K562 (cell line): ENCODE measurements around the gene POLR3C. TPM values are rescaled to one million over a fixed set of nuclear protein-coding genes. Genes with fewer than 3 reads are reported as not detected.
A peak's percentile ranks its signal among the peaks of the same experiment; 100 is the strongest.

Source experiments
- ADNP ChIP-seq: fragments of 200-800 bp; sonication (Bioruptor generic); IDR thresholded peaks from 2 replicates; pipeline ENCODE4 v1.6.1; 2016; ENCODE audit warnings: missing genetic modification characterization, missing compliant biosample characterization
- ARHGAP35 ChIP-seq: fragments of 450-650 bp; IDR thresholded peaks from 2 replicates; pipeline ENCODE4 v1.6.1; 2018; ENCODE audit not compliant: partially characterized antibody
- DLX4 ChIP-seq: fragments of 250-450 bp; sonication (Bioruptor Pico); IDR thresholded peaks from 2 replicates; pipeline ENCODE4 v1.6.1; 2021; ENCODE audit warnings: mild to moderate bottlenecking
- ELK3 ChIP-seq: fragments of 450-650 bp; formaldehyde crosslinking; IDR thresholded peaks from 2 replicates; pipeline ENCODE4 v1.4.0; 2020; ENCODE audit warnings: mild to moderate bottlenecking
- FOS ChIP-seq: IDR thresholded peaks from 3 replicates; pipeline ENCODE4 v1.6.1; 2011; ENCODE audit not compliant: insufficient read length; ENCODE audit errors: extremely low read depth
- FOXM1 ChIP-seq, 2 experiments: fragments of 450-650 bp in 1 of 2; sonication (generic) in 1 of 2; formaldehyde crosslinking in 1 of 2; IDR thresholded peaks; 2 replicates each; pipeline versions ENCODE4 v1.6.1 to v1.9.0; 2017 to 2022; ENCODE audit warnings: low read depth in 2 of 2, mild to moderate bottlenecking in 2 of 2, missing genetic modification reagents in 1 of 2, moderate library complexity in 1 of 2
- GTF2B ChIP-seq: IDR thresholded peaks from 2 replicates; pipeline ENCODE4 v1.6.1; 2011; ENCODE audit not compliant: insufficient read length; ENCODE audit errors: extremely low read depth
- JUN ChIP-seq, 2 experiments: sonication (generic) in 1 of 2; formaldehyde crosslinking in 1 of 2; IDR thresholded peaks; 2 replicates each; pipeline versions ENCODE4 v1.6.1 to v1.8.0; 2012 to 2022; ENCODE audit warnings: borderline replicate concordance in 2 of 2, mild to moderate bottlenecking in 2 of 2, improper control_type of control experiment in 1 of 2, low read depth in 1 of 2, low read length in 1 of 2, missing genetic modification reagents in 1 of 2
- NELFE ChIP-seq: IDR thresholded peaks from 2 replicates; pipeline ENCODE4 v1.6.1; 2011; ENCODE audit warnings: mild to moderate bottlenecking; ENCODE audit not compliant: insufficient read depth, insufficient read length
- PREB ChIP-seq: sonication (generic); formaldehyde crosslinking; IDR thresholded peaks from 2 replicates; pipeline ENCODE4 v1.8.1; 2023; ENCODE audit warnings: mild to moderate bottlenecking, missing genetic modification reagents
- PRMT5 ChIP-seq: sonication (generic); formaldehyde crosslinking; IDR thresholded peaks from 2 replicates; pipeline ENCODE4 v1.5.0; 2020; ENCODE audit warnings: missing genetic modification reagents
- SAFB2 ChIP-seq: fragments of 200-400 bp; formaldehyde crosslinking; IDR thresholded peaks from 2 replicates; pipeline ENCODE4 v1.6.1; 2018; ENCODE audit warnings: borderline replicate concordance, low read length, low read depth, moderate library complexity; ENCODE audit not compliant: severe bottlenecking
- SRSF7 ChIP-seq: fragments of 200-400 bp; formaldehyde crosslinking; optimal IDR thresholded peaks from 2 replicates; pipeline ENCODE3; 2017; ENCODE audit warnings: mild to moderate bottlenecking, low read depth, low read length
- YY1 ChIP-seq, 3 experiments: IDR thresholded peaks; 2 replicates each; pipeline ENCODE4 v1.6.1; 2011; ENCODE audit warnings: low read length in 2 of 3, mild to moderate bottlenecking in 2 of 3, moderate library complexity in 2 of 3, borderline replicate concordance in 1 of 3, control low read depth in 1 of 3, low read depth in 1 of 3; ENCODE audit not compliant: insufficient read depth in 3 of 3, insufficient replicate concordance in 2 of 3, control insufficient read depth in 1 of 3, insufficient read length in 1 of 3; ENCODE audit errors: extremely low read depth in 1 of 3
- ZHX1 ChIP-seq: fragments of 150-350 bp; conservative IDR thresholded peaks from 2 replicates; pipeline ENCODE4 v1.6.1; 2014; ENCODE audit warnings: low read length
- ZNF311 ChIP-seq: fragments of 250-450 bp; sonication (Bioruptor Pico); IDR thresholded peaks from 2 replicates; pipeline ENCODE4 v1.4.0; 2020; ENCODE audit warnings: mild to moderate bottlenecking, moderate library complexity
- ZNF583 ChIP-seq: fragments of 250-450 bp; sonication (Bioruptor Pico); IDR thresholded peaks from 2 replicates; pipeline ENCODE4 v1.4.0; 2020
- ZNF75A ChIP-seq: fragments of 450-650 bp; formaldehyde crosslinking; IDR thresholded peaks from 2 replicates; pipeline ENCODE4 v1.4.0; 2020; ENCODE audit warnings: mild to moderate bottlenecking
- ZSCAN29 ChIP-seq: fragments of 450-650 bp; IDR thresholded peaks from 2 replicates; pipeline ENCODE4 v1.6.1; 2017
- polyA plus RNA-seq, 8 experiments: library from polyadenylated mRNA; depleted of rRNA in 4 of 8; stranded (reverse) in 5 of 8; unstranded in 3 of 8; fragments of >200 nt; fragmentation: Nextera tagmentation in 2 of 8; fragmentation: Illumina TruSeq in 1 of 8; extraction: Ambion mirVana in 2 of 8; extraction: Trizol in 1 of 8; gene quantifications; 2 replicates each; pipeline versions ENCODE4 v1.2.1 to v1.2.3, GENCODE V29; 2011 to 2014; ENCODE audit warnings: inconsistent platforms in 1 of 8, missing spikeins in 1 of 8
- total RNA-seq, 7 experiments: library from RNA; depleted of rRNA in 6 of 7; stranded (reverse); fragments of >200 nt in 6 of 7; fragmentation: Illumina TruSeq in 2 of 7; extraction: Trizol in 2 of 7; gene quantifications; 2 replicates each; pipeline versions ENCODE4 v1.2.1 to v1.2.3, GENCODE V29; 2011 to 2021; ENCODE audit warnings: low replicate concordance in 1 of 7

Gene POLR3C
- total and polyA plus RNA-seq, 9 of the 15 experiments (the other 6 are each of a cell fraction or from before 2014, with no cell fraction given), result 19.7 to 64.1 (median 45.2) TPM

- TF ChIP-seq ZHX1, result no peak
- no peak for TF ChIP-seq PREB
- no peak for TF ChIP-seq GTF2B
- TF ChIP-seq SAFB2, result no peak
- TF ChIP-seq ZNF311, result no peak
- no peak for TF ChIP-seq ELK3
- no peak for TF ChIP-seq ZSCAN29
- no peak for TF ChIP-seq DLX4 (CRISPR knock-in tag)
- no peak for TF ChIP-seq NELFE
- no peak for TF ChIP-seq ARHGAP35
- no peak for TF ChIP-seq ZNF583 (CRISPR knock-in tag)
- no peak for TF ChIP-seq SRSF7
- no peak for TF ChIP-seq ZNF75A
- peak in 2 of 3 experiments; percentile 14 to 64 for TF ChIP-seq YY1 (IDR thresholded peaks at IDR 0.05; ENCODE audit: borderline replicate concordance in 1 of 3, control insufficient read depth in 1 of 3, extremely low read depth in 1 of 3, insufficient read depth in 3 of 3, insufficient read length in 1 of 3, insufficient replicate concordance in 2 of 3, low read depth in 1 of 3, low read length in 2 of 3)
- TF ChIP-seq FOS, result no peak
- TF ChIP-seq JUN (IDR thresholded peaks at IDR 0.05; ENCODE audit: borderline replicate concordance, low read depth, low read length), result no peak
- TF ChIP-seq JUN (CRISPR knock-in tag; IDR thresholded peaks at IDR 0.05; ENCODE audit: borderline replicate concordance), result no peak
- no peak for TF ChIP-seq ADNP (tag)
- TF ChIP-seq FOXM1 (IDR thresholded peaks at IDR 0.05; ENCODE audit: low read depth), result no peak
- no peak; the same call in 1 of the 2 replicates for TF ChIP-seq FOXM1 (CRISPR knock-in tag; IDR thresholded peaks at IDR 0.05; ENCODE audit: low read depth)
- TF ChIP-seq PRMT5 (CRISPR knock-in tag), result no peak
Observed at GRCh38 chr1:145859491-145860023, 35.6 kb downstream of the POLR3C start (continued).
